HG03378 (cell line): Measurements from ENCODE around the gene PKDCC.

Source experiments
- ATAC-seq: cut with Tn5 transposase; IDR thresholded peaks from one replicate; pipeline ENCODE4 v1.9.1; 2021; ENCODE audit warnings: mild to moderate bottlenecking, moderate library complexity; ENCODE audit not compliant: unreplicated experiment

The PKDCC gene

DNA sequence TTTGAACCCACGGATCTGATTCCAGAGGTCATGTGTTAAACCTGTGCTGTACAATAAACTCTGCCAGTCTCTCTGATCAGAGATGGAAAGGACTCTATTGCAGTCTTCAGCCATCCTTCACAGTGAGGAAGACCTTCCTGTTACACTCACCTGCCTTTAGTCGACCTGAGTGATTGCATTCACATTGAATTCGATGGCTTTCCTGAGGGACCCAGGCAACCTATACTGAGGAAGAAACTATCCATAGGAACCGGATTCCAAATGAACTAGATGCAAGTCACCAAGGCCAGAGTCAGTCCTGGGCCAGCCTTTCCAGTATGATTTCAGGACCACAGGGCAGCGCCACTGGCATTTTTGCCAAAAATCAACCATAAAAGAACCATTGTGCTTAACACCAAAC is 56.8 kb downstream of the PKDCC start:
- no peak for ATAC-seq

DNA sequence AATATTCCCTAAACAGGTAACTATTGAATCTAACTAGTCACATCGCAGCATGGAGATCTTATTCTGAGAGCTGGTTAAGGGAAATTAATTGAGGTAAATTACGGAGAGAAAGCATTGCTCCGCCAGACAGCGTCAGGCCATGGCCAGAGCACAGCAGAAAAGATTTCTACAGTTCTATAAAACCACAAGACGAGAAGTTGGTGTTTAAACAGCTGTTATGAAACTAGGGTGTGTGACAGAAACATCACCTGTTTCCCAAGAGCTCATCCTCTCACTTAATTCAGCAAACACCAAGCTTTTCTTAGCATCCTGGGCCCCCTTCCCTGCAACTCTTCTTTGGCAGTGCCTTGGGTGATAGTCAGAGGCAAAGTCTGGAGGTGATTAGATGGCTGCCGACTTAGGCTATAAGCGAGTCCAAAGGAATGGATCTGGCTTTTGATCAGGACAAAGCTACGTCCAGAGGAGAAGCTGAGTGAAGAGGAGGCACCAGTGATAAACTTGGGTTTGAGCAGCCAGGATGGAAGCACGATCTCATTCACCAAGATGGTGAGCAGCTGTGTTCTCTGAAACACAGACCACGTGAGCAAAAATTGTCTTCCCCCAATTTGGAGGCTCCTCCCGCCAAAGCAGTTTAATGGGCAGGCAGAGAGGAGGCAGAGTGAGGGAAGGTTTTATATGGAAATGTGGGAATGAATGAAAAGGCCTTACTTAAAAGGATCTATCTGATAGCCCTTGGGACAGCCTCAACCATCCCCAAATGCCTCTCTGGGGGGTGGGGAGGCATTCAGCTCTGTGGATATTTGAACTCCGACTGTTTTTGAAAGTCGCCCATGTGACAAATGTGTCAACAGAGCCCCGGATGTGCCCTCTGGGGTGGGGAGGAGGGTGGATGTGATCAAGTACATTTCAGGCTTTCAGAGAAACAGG is 57.8 kb downstream of the PKDCC start:
- ATAC-seq: peak; percentile 61

DNA sequence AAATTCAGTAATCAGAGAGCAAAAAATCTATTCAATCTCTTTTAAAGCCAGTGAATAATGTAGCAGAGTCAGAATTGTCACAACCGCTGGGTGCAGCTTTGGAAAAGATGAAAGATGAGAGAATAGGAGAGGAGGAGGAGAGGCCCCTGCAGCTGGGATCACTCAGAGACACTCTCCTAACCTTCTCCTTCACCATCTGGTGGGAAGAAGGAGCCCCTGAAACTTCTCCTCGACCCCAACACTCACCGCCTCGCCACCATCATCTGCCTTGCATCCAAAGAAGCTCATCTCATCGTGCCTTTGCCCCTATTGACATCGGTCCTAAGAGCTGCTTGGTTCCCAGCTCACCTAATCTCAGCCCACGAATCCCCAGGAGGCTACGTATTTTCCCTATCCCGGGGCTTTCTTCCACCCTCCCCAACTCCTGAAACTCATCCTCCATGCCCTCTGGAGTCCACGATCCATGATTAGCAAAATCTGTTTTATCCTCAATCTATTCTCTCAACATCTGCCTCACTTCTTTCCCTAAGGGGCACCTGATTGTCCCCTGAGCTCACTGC is 58.5 kb downstream of the PKDCC start:
- ATAC-seq: no peak

DNA sequence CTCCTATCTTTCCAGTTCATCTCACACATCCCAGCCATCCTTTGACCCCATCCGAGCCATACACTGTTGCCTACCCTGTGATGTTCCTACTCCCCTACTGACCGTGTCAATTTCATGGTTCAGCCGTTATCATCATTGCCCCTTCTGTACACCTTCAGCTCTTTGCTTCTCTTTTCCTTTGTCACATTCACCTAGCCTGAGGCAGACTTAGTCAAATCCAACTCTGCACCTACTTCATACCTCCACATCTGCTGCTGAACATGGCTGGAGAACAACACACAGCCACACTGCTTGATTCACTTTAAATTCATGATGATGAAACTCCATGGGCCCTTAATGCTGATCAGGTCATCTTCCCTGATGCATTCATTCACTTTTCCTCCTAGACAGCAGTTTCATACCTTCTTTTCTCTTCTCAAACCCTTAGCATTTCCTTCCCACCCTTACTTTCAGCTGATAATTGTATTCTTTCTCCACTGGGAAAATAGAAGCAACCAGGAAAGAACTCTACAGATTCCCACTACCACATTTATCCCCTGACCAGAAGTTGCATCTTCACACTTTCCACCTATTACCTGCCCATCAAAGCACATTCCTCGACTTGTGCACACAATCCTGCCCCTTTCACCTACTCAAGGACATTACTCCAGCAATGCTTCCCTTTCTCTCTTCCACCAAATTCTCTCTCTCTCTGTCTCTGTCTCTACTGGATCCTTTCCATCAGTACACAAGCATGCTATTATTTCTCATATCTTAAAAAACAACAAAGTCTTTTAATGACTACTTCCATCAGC is 59.6 kb downstream of the PKDCC start:
- ATAC-seq: no peak
